IPS-20b (cell line): ENCODE data around the gene TUBB4B.
"Not testable (repeated sequence)": the region's sequence is repeated elsewhere in the genome, so short reads cannot be mapped to it uniquely, and the experiment has no call there.

Source experiments
- H3K27ac ChIP-seq: one replicate; pipeline ENCODE4 v1.5.1; 2013; ENCODE audit warnings: low read length
- H3K27me3 ChIP-seq: 2 replicates; pipeline ENCODE4 v1.6.1; 2013; ENCODE audit warnings: mild to moderate bottlenecking, low read length, inconsistent platforms; ENCODE audit not compliant: insufficient read depth
- H3K36me3 ChIP-seq: 2 replicates; pipeline ENCODE4 v1.6.1; 2013; ENCODE audit warnings: low read depth, mild to moderate bottlenecking, inconsistent platforms, low read length, moderate library complexity; ENCODE audit not compliant: insufficient read depth
- H3K4me1 ChIP-seq: 2 replicates; pipeline ENCODE4 v1.6.1; 2013; ENCODE audit warnings: mild to moderate bottlenecking, control low read depth, inconsistent platforms, low read length, moderate library complexity; ENCODE audit not compliant: insufficient read depth
- H3K4me3 ChIP-seq: 2 replicates; pipeline ENCODE4 v1.5.1; 2013; ENCODE audit warnings: mild to moderate bottlenecking, low read length, inconsistent platforms
- H3K9ac ChIP-seq: 2 replicates; pipeline ENCODE4 v1.6.1; 2013; ENCODE audit warnings: low read depth, mild to moderate bottlenecking, inconsistent platforms, low read length, moderate library complexity
- H3K9me3 ChIP-seq: 2 replicates; pipeline ENCODE4 v1.6.1; 2013; ENCODE audit warnings: mild to moderate bottlenecking, low read depth, low read length, inconsistent platforms; ENCODE audit not compliant: insufficient read depth

Gene TUBB4B

GRCh38 chr9:137253717-137254623 lies 12.9 kb downstream of the TUBB4B start:
- peak overlapping the region; percentile 86; the same call in 1 of the 2 replicates for H3K9ac ChIP-seq

GRCh38 chr9:137254624-137255447 lies 13.7 kb downstream of the TUBB4B start, which contains the start of gene NELFB:
TSS of gene NELFB (plus strand) at chr9:137255327.
- Histone ChIP-seq H3K9me3 (no peaks in the 10 kb centered on the region), H3K4me1 (peaks cover 3% of the 10 kb centered on the region; the same call in 1 of the 2 replicates), H3K27me3 (peaks cover 11% of the 10 kb centered on the region; the same call in 1 of the 2 replicates), H3K4me3 (peak within 1 kb of the TSS; percentile 93), H3K9ac (peak within 1 kb of the TSS; percentile 89), H3K36me3 (peaks cover 27% of the 10 kb centered on the region), H3K27ac (peak within 1 kb of the TSS; percentile 29)

More at GRCh38 chr9:137253717-137254623, 12.9 kb downstream of the TUBB4B start:
- Histone ChIP-seq H3K27me3 (peaks cover 11% of the 10 kb centered on the region; the same call in 1 of the 2 replicates), H3K36me3 (peaks cover 23% of the 10 kb centered on the region), H3K4me3 (peak overlapping the region; percentile 90), H3K27ac (no peak overlapping the region), H3K4me1 (peaks cover 3% of the 10 kb centered on the region; the same call in 1 of the 2 replicates), H3K9me3 (no peaks in the 10 kb centered on the region)

- H3K9ac ChIP-seq = peak overlapping the region; percentile 89
- peak overlapping the region; percentile 29 for H3K27ac ChIP-seq
- peak overlapping the region; percentile 93 for H3K4me3 ChIP-seq
- no peaks in the 10 kb centered on the region for H3K9me3 ChIP-seq
- H3K27me3 ChIP-seq = peaks cover 11% of the 10 kb centered on the region; the same call in 1 of the 2 replicates
- peaks cover 3% of the 10 kb centered on the region; the same call in 1 of the 2 replicates for H3K4me1 ChIP-seq
- H3K36me3 ChIP-seq = peaks cover 27% of the 10 kb centered on the region
Measured at GRCh38 chr9:137255448-137256114, 14.5 kb downstream of the TUBB4B start.

- Histone ChIP-seq H3K9me3 (no peaks in the 10 kb centered on the region), H3K4me3 (peak overlapping the region; percentile 93), H3K9ac (peak overlapping the region; percentile 89; the same call in 1 of the 2 replicates), H3K27ac (no peak overlapping the region), H3K4me1 (peaks cover 3% of the 10 kb centered on the region; the same call in 1 of the 2 replicates), H3K36me3 (peaks cover 27% of the 10 kb centered on the region), H3K27me3 (peaks cover 11% of the 10 kb centered on the region; the same call in 1 of the 2 replicates)
Measured at GRCh38 chr9:137256362-137256761, 15.3 kb downstream of the TUBB4B start.

- no peak overlapping the region for H3K9ac ChIP-seq
- H3K4me1 ChIP-seq = peaks cover 3% of the 10 kb centered on the region; the same call in 1 of the 2 replicates
- peaks cover 27% of the 10 kb centered on the region for H3K36me3 ChIP-seq
- H3K4me3 ChIP-seq = no peak overlapping the region; the same call in 1 of the 2 replicates
- H3K27ac ChIP-seq = no peak overlapping the region
- H3K9me3 ChIP-seq = no peaks in the 10 kb centered on the region
- H3K27me3 ChIP-seq = peaks cover 11% of the 10 kb centered on the region; the same call in 1 of the 2 replicates
Measured at GRCh38 chr9:137256856-137257255, 15.8 kb downstream of the TUBB4B start.

GRCh38 chr9:137262173-137262908 lies 21.3 kb downstream of the TUBB4B start:
- H3K36me3 ChIP-seq = peaks cover 35% of the 10 kb centered on the region
- not testable (repeated sequence) for H3K27me3 ChIP-seq, H3K27ac ChIP-seq, H3K4me3 ChIP-seq, H3K4me1 ChIP-seq, H3K9ac ChIP-seq, H3K9me3 ChIP-seq

- no peaks in the 10 kb centered on the region for H3K4me1 ChIP-seq
- H3K4me3 ChIP-seq = no peak overlapping the region
- H3K9me3 ChIP-seq = no peaks in the 10 kb centered on the region
- H3K9ac ChIP-seq = no peak overlapping the region
- no peaks in the 10 kb centered on the region for H3K27me3 ChIP-seq
- no peak overlapping the region for H3K27ac ChIP-seq
- H3K36me3 ChIP-seq = peaks cover 33% of the 10 kb centered on the region
Measured at GRCh38 chr9:137262909-137263285, 21.8 kb downstream of the TUBB4B start.

GRCh38 chr9:137263506-137263905 lies 22.4 kb downstream of the TUBB4B start:
- Histone ChIP-seq H3K36me3 (peaks cover 27% of the 10 kb centered on the region), H3K27ac (no peak overlapping the region), H3K4me3 (no peak overlapping the region), H3K4me1 (no peaks in the 10 kb centered on the region), H3K9me3 (no peaks in the 10 kb centered on the region), H3K9ac (no peak overlapping the region), H3K27me3 (no peaks in the 10 kb centered on the region)

GRCh38 chr9:137264067-137264466 lies 23.0 kb downstream of the TUBB4B start:
- H3K27ac ChIP-seq = no peak overlapping the region
- H3K27me3 ChIP-seq = no peaks in the 10 kb centered on the region
- no peaks in the 10 kb centered on the region for H3K4me1 ChIP-seq
- H3K9ac ChIP-seq = no peak overlapping the region
- no peak overlapping the region for H3K4me3 ChIP-seq
- no peaks in the 10 kb centered on the region for H3K9me3 ChIP-seq
- peaks cover 27% of the 10 kb centered on the region for H3K36me3 ChIP-seq

GRCh38 chr9:137265496-137266161 lies 24.5 kb downstream of the TUBB4B start:
- Histone ChIP-seq H3K4me3 (no peak overlapping the region), H3K27ac (no peak overlapping the region), H3K9ac (no peak overlapping the region), H3K27me3 (no peaks in the 10 kb centered on the region), H3K4me1 (no peaks in the 10 kb centered on the region), H3K36me3 (peaks cover 30% of the 10 kb centered on the region), H3K9me3 (no peaks in the 10 kb centered on the region)
